ENCODE results near the gene PPP1R37.
A peak's percentile ranks its signal among the peaks of the same experiment; 100 is the strongest.

PPP1R37 gene

GRCh38 chr19:45169602-45170001 lies 76.6 kb downstream of the PPP1R37 start:
- DNase-seq (ENCODE audit: low read depth in 2 of 2) = no peak

- no peak for DNase-seq (ENCODE audit: low read depth in 2 of 2)
Observed at GRCh38 chr19:45170146-45171106, 77.4 kb downstream of the PPP1R37 start.

GRCh38 chr19:45171211-45171623 lies 78.2 kb downstream of the PPP1R37 start:
- DNase-seq (ENCODE audit: low read depth in 2 of 2) = no peak

- DNase-seq (ENCODE audit: low read depth in 2 of 2) = no peak
Observed at GRCh38 chr19:45172173-45172572, 79.2 kb downstream of the PPP1R37 start.

GRCh38 chr19:45172611-45173208 lies 79.7 kb downstream of the PPP1R37 start:
- no peak for DNase-seq (ENCODE audit: low read depth in 2 of 2)

GRCh38 chr19:45173816-45174215 lies 80.8 kb downstream of the PPP1R37 start:
- no peak for DNase-seq (ENCODE audit: low read depth in 2 of 2)

- no peak for DNase-seq (ENCODE audit: low read depth in 2 of 2)
Observed at GRCh38 chr19:45175515-45176345, 82.8 kb downstream of the PPP1R37 start.

GRCh38 chr19:45177817-45178261 lies 84.9 kb downstream of the PPP1R37 start, which contains the start of gene TRAPPC6A:
Gene TRAPPC6A, minus strand, starts transcription at chr19:45178237. Its CDS starts 19 bp downstream, at chr19:45178218.
- no peak for DNase-seq (ENCODE audit: low read depth in 2 of 2)

GRCh38 chr19:45178262-45179071 lies 85.5 kb downstream of the PPP1R37 start, which contains the start of gene BLOC1S3:
Gene BLOC1S3, plus strand, starts transcription at chr19:45178784. Its CDS starts 513 bp downstream, at chr19:45179297.
- peak; percentile 99 to 100 for DNase-seq (ENCODE audit: low read depth in 2 of 2)

- DNase-seq (ENCODE audit: low read depth in 2 of 2) = peak; percentile 15 to 18
Observed at GRCh38 chr19:45179072-45179891, 86.3 kb downstream of the PPP1R37 start.

- no peak for DNase-seq (ENCODE audit: low read depth in 2 of 2)
Observed at GRCh38 chr19:45179892-45180370, 87.0 kb downstream of the PPP1R37 start.

GRCh38 chr19:45180936-45181335 lies 88.0 kb downstream of the PPP1R37 start:
- DNase-seq (ENCODE audit: low read depth in 2 of 2) = no peak

- no peak for DNase-seq (ENCODE audit: low read depth in 2 of 2)
Observed at GRCh38 chr19:45182758-45183157, 89.8 kb downstream of the PPP1R37 start.

- no peak for DNase-seq (ENCODE audit: low read depth in 2 of 2)
Observed at GRCh38 chr19:45184115-45184514, 91.1 kb downstream of the PPP1R37 start.

- DNase-seq (ENCODE audit: low read depth in 2 of 2) = no peak
Observed at GRCh38 chr19:45186509-45187334, 93.7 kb downstream of the PPP1R37 start.

- no peak for DNase-seq (ENCODE audit: low read depth in 2 of 2)
Observed at GRCh38 chr19:45187421-45188100, 94.6 kb downstream of the PPP1R37 start.

GRCh38 chr19:45189971-45190370 lies 97.0 kb downstream of the PPP1R37 start:
- DNase-seq (ENCODE audit: low read depth in 2 of 2) = no peak

- DNase-seq (ENCODE audit: low read depth in 2 of 2) = no peak
Observed at GRCh38 chr19:45191375-45191774, 98.4 kb downstream of the PPP1R37 start.
